HEK293T (cell line): ENCODE data around the gene POLR2F.

Experiments used
- BHLHE40 ChIP-seq: fragments of 450-650 bp; IDR thresholded peaks from 2 replicates; pipeline ENCODE4 v1.6.1; 2016; ENCODE audit warnings: mild to moderate bottlenecking, moderate library complexity, borderline replicate concordance
- ELF4 ChIP-seq: fragments of 450-650 bp; IDR thresholded peaks from 2 replicates; pipeline ENCODE4 v1.6.1; 2017; ENCODE audit warnings: antibody characterized with exemption
- FOXM1 ChIP-seq: fragments of 450-650 bp; IDR thresholded peaks from 2 replicates; pipeline ENCODE4 v1.6.1; 2017; ENCODE audit warnings: mild to moderate bottlenecking, borderline replicate concordance
- HDGF ChIP-seq: fragments of 450-650 bp; IDR thresholded peaks from 2 replicates; pipeline ENCODE4 v1.6.1; 2017; ENCODE audit warnings: antibody characterized with exemption, borderline replicate concordance
- PKNOX1 ChIP-seq: fragments of 450-650 bp; IDR thresholded peaks from 2 replicates; pipeline ENCODE4 v1.6.1; 2016
- SP1 ChIP-seq: fragments of 450-650 bp; IDR thresholded peaks from 2 replicates; pipeline ENCODE4 v1.6.1; 2017
- SUZ12 ChIP-seq: fragments of 450-650 bp; IDR thresholded peaks from 2 replicates; pipeline ENCODE4 v1.6.1; 2016; ENCODE audit warnings: mild to moderate bottlenecking
- ZNF384 ChIP-seq: fragments of 450-650 bp; IDR thresholded peaks from 2 replicates; pipeline ENCODE4 v1.6.1; 2016

- TF ChIP-seq ELF4 (no peak), SP1 (no peak), BHLHE40 (no peak), HDGF (no peak), PKNOX1 (no peak), FOXM1 (no peak), SUZ12 (no peak), ZNF384 (no peak)
Observed at GRCh38 chr22:37991731-37992442, 38.4 kb downstream of the POLR2F start.
